ENCODE measurements around the gene MAFB. TPM values are rescaled to one million over a fixed set of nuclear protein-coding genes. Genes with fewer than 3 reads are reported as not detected.

The MAFB gene
- total RNA-seq, 1 experiment from 2014 or later: 0.22 TPM

DNA sequence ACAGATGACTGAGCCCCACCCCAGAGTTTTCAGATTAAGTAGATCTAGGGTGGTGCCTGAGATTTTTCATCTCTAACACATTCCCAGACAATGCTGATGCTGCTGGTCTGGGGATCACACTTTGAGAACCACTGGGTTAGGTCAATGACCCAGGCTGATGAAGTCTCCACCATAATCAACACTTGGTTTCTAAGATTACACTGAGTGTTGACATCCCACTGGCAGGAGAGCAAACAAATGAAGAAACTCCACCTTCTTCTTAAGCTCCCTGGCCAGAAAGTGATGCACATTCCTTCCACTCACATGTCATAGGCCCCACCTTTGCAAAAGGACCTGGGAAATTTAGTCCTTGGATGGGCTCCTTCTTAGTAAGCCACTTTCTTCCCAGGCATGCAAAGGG, 53.1 kb downstream of the MAFB start:
- CTCF ChIA-PET: no interaction called here

More for the DNA sequence above, 53.1 kb downstream of the MAFB start:
- no peaks in the 10 kb centered on the region for H3K36me3 ChIP-seq (ENCODE audit: control insufficient read depth in 1 of 2, insufficient read depth in 2 of 2, low read length in 2 of 2)
- no peaks in the 10 kb centered on the region for H3K4me1 ChIP-seq (ENCODE audit: control insufficient read depth in 1 of 2, insufficient read depth in 2 of 2, low read length in 2 of 2)
- intact Hi-C loops (cut with micrococcal nuclease): no loop called here
- H3K27ac ChIP-seq (ENCODE audit: low read depth, low read length): no peak overlapping the region
- H3K4me3 ChIP-seq (replicated peaks in 1 of 2; ENCODE audit: low read depth in 1 of 2, low read length in 2 of 2): no peak overlapping the region
- ChIA-PET POLR2A (no interaction called here), RAD21 (ENCODE audit: low non-redundant PET in 1 of 2, low total read pairs in 2 of 2, uncharacterized antibody in 2 of 2, unreplicated experiment in 2 of 2) (no interaction called here)
- no peak overlapping the region for H3K9ac ChIP-seq (ENCODE audit: low read length)
- H3K27me3 ChIP-seq (ENCODE audit: insufficient read depth, low read length): peaks cover 16% of the 10 kb centered on the region
- H4K20me1 ChIP-seq (ENCODE audit: insufficient read depth): no peaks in the 10 kb centered on the region
- H3K9me2 ChIP-seq (ENCODE audit: insufficient read depth): no peaks in the 10 kb centered on the region
- no peak overlapping the region for H3K4me2 ChIP-seq (ENCODE audit: low read length)
- BruUV-seq (replicated peaks): no TSS peak
- ATAC-seq: no peak
- TF ChIP-seq EZH2 (IDR thresholded peaks at IDR 0.05): no peak
- TF ChIP-seq FOSL1 (IDR thresholded peaks at IDR 0.05; ENCODE audit: low read depth): no peak
- TF ChIP-seq ZFX (IDR thresholded peaks at IDR 0.05): no peak
- TF ChIP-seq YY1 (IDR thresholded peaks at IDR 0.05; ENCODE audit: extremely low read depth, insufficient replicate concordance, low read depth, low read length): no peak
- no peak for TF ChIP-seq POLR2AphosphoS5 (IDR thresholded peaks at IDR 0.05; ENCODE audit: low read depth, low read length)
- TF ChIP-seq SP1 (IDR thresholded peaks at IDR 0.05; ENCODE audit: low read depth): no peak
- no peak for TF ChIP-seq JUND (IDR thresholded peaks at IDR 0.05)
- no peak for TF ChIP-seq POLR2A (IDR thresholded peaks at IDR 0.05; ENCODE audit: borderline replicate concordance, extremely low read depth, insufficient read depth, insufficient read length)
- TF ChIP-seq, protein P1, sequence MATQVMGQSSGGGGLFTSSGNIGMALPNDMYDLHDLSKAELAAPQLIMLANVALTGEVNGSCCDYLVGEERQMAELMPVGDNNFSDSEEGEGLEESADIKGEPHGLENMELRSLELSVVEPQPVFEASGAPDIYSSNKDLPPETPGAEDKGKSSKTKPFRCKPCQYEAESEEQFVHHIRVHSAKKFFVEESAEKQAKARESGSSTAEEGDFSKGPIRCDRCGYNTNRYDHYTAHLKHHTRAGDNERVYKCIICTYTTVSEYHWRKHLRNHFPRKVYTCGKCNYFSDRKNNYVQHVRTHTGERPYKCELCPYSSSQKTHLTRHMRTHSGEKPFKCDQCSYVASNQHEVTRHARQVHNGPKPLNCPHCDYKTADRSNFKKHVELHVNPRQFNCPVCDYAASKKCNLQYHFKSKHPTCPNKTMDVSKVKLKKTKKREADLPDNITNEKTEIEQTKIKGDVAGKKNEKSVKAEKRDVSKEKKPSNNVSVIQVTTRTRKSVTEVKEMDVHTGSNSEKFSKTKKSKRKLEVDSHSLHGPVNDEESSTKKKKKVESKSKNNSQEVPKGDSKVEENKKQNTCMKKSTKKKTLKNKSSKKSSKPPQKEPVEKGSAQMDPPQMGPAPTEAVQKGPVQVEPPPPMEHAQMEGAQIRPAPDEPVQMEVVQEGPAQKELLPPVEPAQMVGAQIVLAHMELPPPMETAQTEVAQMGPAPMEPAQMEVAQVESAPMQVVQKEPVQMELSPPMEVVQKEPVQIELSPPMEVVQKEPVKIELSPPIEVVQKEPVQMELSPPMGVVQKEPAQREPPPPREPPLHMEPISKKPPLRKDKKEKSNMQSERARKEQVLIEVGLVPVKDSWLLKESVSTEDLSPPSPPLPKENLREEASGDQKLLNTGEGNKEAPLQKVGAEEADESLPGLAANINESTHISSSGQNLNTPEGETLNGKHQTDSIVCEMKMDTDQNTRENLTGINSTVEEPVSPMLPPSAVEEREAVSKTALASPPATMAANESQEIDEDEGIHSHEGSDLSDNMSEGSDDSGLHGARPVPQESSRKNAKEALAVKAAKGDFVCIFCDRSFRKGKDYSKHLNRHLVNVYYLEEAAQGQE (IDR thresholded peaks at IDR 0.05; ENCODE audit: low read depth): no peak
- no peak for TF ChIP-seq EGR1 (IDR thresholded peaks at IDR 0.05; ENCODE audit: low read depth)
- TF ChIP-seq SIN3A (IDR thresholded peaks at IDR 0.05; ENCODE audit: low read depth): no peak
- no peak for TF ChIP-seq ELF1 (IDR thresholded peaks at IDR 0.05; ENCODE audit: borderline replicate concordance, low read depth)
- TF ChIP-seq SRF (IDR thresholded peaks at IDR 0.05; ENCODE audit: low read depth): no peak
- no peak for TF ChIP-seq CBX3 (IDR thresholded peaks at IDR 0.05; ENCODE audit: low read depth)
- TF ChIP-seq, protein P2, sequence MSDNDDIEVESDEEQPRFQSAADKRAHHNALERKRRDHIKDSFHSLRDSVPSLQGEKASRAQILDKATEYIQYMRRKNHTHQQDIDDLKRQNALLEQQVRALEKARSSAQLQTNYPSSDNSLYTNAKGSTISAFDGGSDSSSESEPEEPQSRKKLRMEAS (IDR thresholded peaks at IDR 0.05): no peak
- no peak for TF ChIP-seq EZH2phosphoT487 (IDR thresholded peaks at IDR 0.05; ENCODE audit: borderline replicate concordance)
- no peak for TF ChIP-seq TCF7L2 (IDR thresholded peaks at IDR 0.05; ENCODE audit: borderline replicate concordance, extremely low read depth, insufficient read depth, insufficient read length)
- no peak for TF ChIP-seq CEBPB (IDR thresholded peaks at IDR 0.05; ENCODE audit: low read depth)
- H2AFZ ChIP-seq (ENCODE audit: low read depth, low read length, poor library complexity, severe bottlenecking): no peak overlapping the region
- no peaks in the 10 kb centered on the region for H3K9me3 ChIP-seq (ENCODE audit: control insufficient read depth in 1 of 2, insufficient read depth in 1 of 2, low read depth in 1 of 2, low read length in 2 of 2)
- H3K79me2 ChIP-seq (ENCODE audit: insufficient read depth, low read length): no peaks in the 10 kb centered on the region
- no peak for DNase-seq (ENCODE audit: low read depth, low spot score)
